PC-3 (cell line): Measurements from ENCODE around the gene HSD17B14. TPM values are rescaled to one million over a fixed set of nuclear protein-coding genes. Genes with fewer than 3 reads are reported as not detected.

Experiments used
- ATAC-seq: fragments of 200-7000 bp; cut with Tn5 transposase; 2 replicates; pipeline ENCODE4 v1.9.1; 2020; ENCODE audit warnings: mild to moderate bottlenecking, moderate library complexity
- BruUV-seq: library from RNA; stranded (reverse); fragments of 400-500 nt; replicated peaks from 2 replicates; lab custom pipeline; 2021; lab: Mats Ljungman, UMichigan
- CTCF ChIA-PET: fragments of 300-600 bp; sonication (Branson Sonifier 250); formaldehyde crosslinking; loops from one replicate; lab custom pipeline; 2022; ENCODE audit warnings: antibody characterized with exemption; lab: Charles Lee
- POLR2A ChIA-PET: fragments of 300-600 bp; sonication (Branson Sonifier 250); formaldehyde crosslinking; loops from one replicate; lab custom pipeline; 2022; ENCODE audit warnings: antibody characterized with exemption; ENCODE audit not compliant: unreplicated experiment; lab: Charles Lee
- DNase-seq: peaks from one replicate; pipeline ENCODE4 v3.0.0-alpha.2; 2015
- H2AFZ ChIP-seq: fragments of 300-600 bp; sonication (generic); 2 replicates; pipeline ENCODE4 v1.6.0; 2016; ENCODE audit warnings: antibody characterized with exemption, low read length
- H3F3A ChIP-seq: fragments of 300-600 bp; sonication (generic); one replicate; pipeline ENCODE4 v1.6.0; 2017; ENCODE audit warnings: antibody characterized with exemption, low read length, control low read depth, mild to moderate bottlenecking; ENCODE audit not compliant: unreplicated experiment
- H3K27ac ChIP-seq: fragments of 300-600 bp; sonication (generic); 2 replicates; pipeline ENCODE4 v1.5.1; 2016; ENCODE audit warnings: mild to moderate bottlenecking, low read length
- H3K27me3 ChIP-seq: fragments of 300-600 bp; sonication (generic); 2 replicates; pipeline ENCODE4 v1.6.1; 2016; ENCODE audit warnings: low read length, mixed read lengths
- H3K36me3 ChIP-seq: fragments of 300-600 bp; sonication (generic); 2 replicates; pipeline ENCODE4 v1.6.1; 2016; ENCODE audit warnings: low read depth, mixed run types, low read length, mixed read lengths
- H3K4me1 ChIP-seq: fragments of 300-600 bp; sonication (generic); 2 replicates; pipeline ENCODE4 v1.5.1; 2016; ENCODE audit warnings: low read length; ENCODE audit not compliant: insufficient read depth
- H3K4me2 ChIP-seq: fragments of 300-600 bp; sonication (generic); 2 replicates; pipeline ENCODE4 v1.6.0; 2016; ENCODE audit warnings: low read length
- H3K4me3 ChIP-seq: fragments of 300-600 bp; sonication (generic); 2 replicates; pipeline ENCODE4 v1.5.1; 2016; ENCODE audit warnings: mild to moderate bottlenecking, low read length, mixed read lengths
- H3K79me2 ChIP-seq: fragments of 300-600 bp; sonication (generic); 2 replicates; pipeline ENCODE4 v1.6.1; 2017; ENCODE audit warnings: low read length, mixed read lengths
- H3K9ac ChIP-seq: fragments of 300-600 bp; sonication (generic); 2 replicates; pipeline ENCODE4 v1.6.0; 2016; ENCODE audit warnings: mild to moderate bottlenecking, low read length
- H3K9me2 ChIP-seq: fragments of 300-600 bp; sonication (generic); replicated peaks from 2 replicates; pipeline ENCODE4 v1.6.1; 2016; ENCODE audit warnings: mixed run types, low read length, mixed read lengths
- H3K9me3 ChIP-seq: fragments of 300-600 bp; sonication (generic); 2 replicates; pipeline ENCODE4 v1.6.1; 2016; ENCODE audit warnings: low read length, mixed read lengths
- H4K20me1 ChIP-seq: fragments of 300-600 bp; sonication (generic); 2 replicates; pipeline ENCODE4 v1.6.1; 2016; ENCODE audit warnings: low read length, mixed read lengths
- CTCF ChIP-seq: fragments of 300-600 bp; sonication (generic); conservative IDR thresholded peaks from 2 replicates; pipeline ENCODE4 v1.5.1; 2017; ENCODE audit warnings: antibody characterized with exemption, low read depth, mild to moderate bottlenecking, low read length
- EZH2 ChIP-seq: fragments of 300-600 bp; sonication (generic); IDR thresholded peaks from one replicate; pipeline ENCODE4 v1.6.1; 2017; ENCODE audit warnings: antibody characterized with exemption, mild to moderate bottlenecking, low read length; ENCODE audit not compliant: unreplicated experiment
- EZH2phosphoT487 ChIP-seq: fragments of 300-600 bp; sonication (generic); IDR thresholded peaks from 2 replicates; pipeline ENCODE4 v1.6.1; 2018; ENCODE audit warnings: mild to moderate bottlenecking, antibody characterized with exemption, low read length, borderline replicate concordance
- intact Hi-C: fragments of 100-400 bp; cut with micrococcal nuclease; formaldehyde crosslinking; loops from 2 replicates; pipeline ENCODE4 v1.9.0; 2023
- total RNA-seq: library from RNA; depleted of rRNA; stranded (reverse); fragments of >200 nt; gene quantifications from 2 replicates; pipeline ENCODE4 v1.2.3, GENCODE V29; 2014

Gene HSD17B14
- total RNA-seq, 1 experiment from 2014 or later = 15.0 TPM

DNA sequence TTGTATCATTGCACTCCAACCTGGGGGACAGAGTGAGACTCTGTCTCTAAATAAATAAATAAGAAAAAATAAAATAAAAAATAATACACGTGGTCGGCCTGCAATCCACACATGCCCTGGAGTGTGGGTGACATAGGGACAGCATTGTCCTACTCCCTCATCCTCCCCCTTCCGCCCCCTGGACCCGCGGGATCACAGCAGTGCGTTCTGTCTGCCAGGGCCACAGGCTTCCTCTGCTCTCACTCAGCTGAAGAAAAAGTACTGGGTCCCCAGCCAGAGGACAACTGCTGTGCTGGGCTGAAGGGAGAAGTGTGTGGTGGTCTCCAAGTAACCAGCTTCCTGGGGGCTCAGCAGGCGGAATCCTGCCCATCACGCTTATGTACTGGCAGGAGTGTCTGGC lies 31.8 kb downstream of the HSD17B14 start:
- TF ChIP-seq CTCF (no peak), EZH2 (no peak), EZH2phosphoT487 (no peak)
- ChIA-PET POLR2A (no interaction called here), CTCF (no interaction called here)
- H2AFZ ChIP-seq = no peak overlapping the region
- ATAC-seq (no peak), DNase-seq (no peak)
- no peak overlapping the region for H3K4me3 ChIP-seq
- peaks cover 9% of the 10 kb centered on the region for H3K79me2 ChIP-seq
- H3K4me2 ChIP-seq = no peak overlapping the region
- H3K4me1 ChIP-seq = no peaks in the 10 kb centered on the region
- no peak overlapping the region for H3K9ac ChIP-seq
- H4K20me1 ChIP-seq = no peaks in the 10 kb centered on the region
- H3K9me3 ChIP-seq = no peaks in the 10 kb centered on the region
- no peaks in the 10 kb centered on the region for H3K9me2 ChIP-seq
- no peaks in the 10 kb centered on the region for H3F3A ChIP-seq
- no TSS peak for BruUV-seq
- no peak overlapping the region for H3K27ac ChIP-seq
- no peaks in the 10 kb centered on the region for H3K36me3 ChIP-seq
- intact Hi-C loops = no loop called here
- no peaks in the 10 kb centered on the region for H3K27me3 ChIP-seq

GRCh38 chr19:48802623-48803022 lies 33.7 kb downstream of the HSD17B14 start:
- Histone ChIP-seq H3K9me3 (no peaks in the 10 kb centered on the region), H4K20me1 (no peaks in the 10 kb centered on the region), H3K79me2 (no peaks in the 10 kb centered on the region), H3K27ac (no peak overlapping the region), H3K4me1 (no peaks in the 10 kb centered on the region), H3K36me3 (no peaks in the 10 kb centered on the region), H3K9ac (no peak overlapping the region), H2AFZ (no peak overlapping the region), H3K4me2 (no peak overlapping the region), H3K27me3 (no peaks in the 10 kb centered on the region), H3K9me2 (no peaks in the 10 kb centered on the region), H3K4me3 (no peak overlapping the region), H3F3A (no peaks in the 10 kb centered on the region)
- no peak for ATAC-seq
- CTCF ChIA-PET = no interaction called here
- intact Hi-C loops = no loop called here
- TF ChIP-seq EZH2phosphoT487 (no peak), CTCF (no peak), EZH2 (no peak)
- no peak for DNase-seq
- BruUV-seq = no TSS peak
- POLR2A ChIA-PET = no interaction called here

GRCh38 chr19:48799358-48800300 lies 36.7 kb downstream of the HSD17B14 start:
- POLR2A ChIA-PET = no interaction called here
- Histone ChIP-seq H3K9ac (no peak overlapping the region), H4K20me1 (no peaks in the 10 kb centered on the region), H2AFZ (no peak overlapping the region), H3K36me3 (no peaks in the 10 kb centered on the region; the same call in 1 of the 2 replicates), H3K79me2 (no peaks in the 10 kb centered on the region), H3K4me3 (no peak overlapping the region), H3F3A (no peaks in the 10 kb centered on the region), H3K9me3 (no peaks in the 10 kb centered on the region), H3K9me2 (no peaks in the 10 kb centered on the region), H3K27ac (no peak overlapping the region), H3K27me3 (no peaks in the 10 kb centered on the region), H3K4me1 (no peaks in the 10 kb centered on the region), H3K4me2 (no peak overlapping the region)
- intact Hi-C loops = no loop called here
- TF ChIP-seq EZH2phosphoT487 = no peak
- TF ChIP-seq CTCF = no peak
- no peak for TF ChIP-seq EZH2
- BruUV-seq = no TSS peak
- DNase-seq (no peak), ATAC-seq (no peak)
- CTCF ChIA-PET = no interaction called here
